GM15510 (cell line): Measurements from ENCODE around the gene SNX7.

Experiments used
- POLR2A ChIP-seq: IDR thresholded peaks from 3 replicates; pipeline ENCODE4 v1.6.1; 2011; ENCODE audit warnings: borderline replicate concordance; ENCODE audit not compliant: insufficient read length; ENCODE audit errors: extremely low read depth

SNX7 gene

DNA sequence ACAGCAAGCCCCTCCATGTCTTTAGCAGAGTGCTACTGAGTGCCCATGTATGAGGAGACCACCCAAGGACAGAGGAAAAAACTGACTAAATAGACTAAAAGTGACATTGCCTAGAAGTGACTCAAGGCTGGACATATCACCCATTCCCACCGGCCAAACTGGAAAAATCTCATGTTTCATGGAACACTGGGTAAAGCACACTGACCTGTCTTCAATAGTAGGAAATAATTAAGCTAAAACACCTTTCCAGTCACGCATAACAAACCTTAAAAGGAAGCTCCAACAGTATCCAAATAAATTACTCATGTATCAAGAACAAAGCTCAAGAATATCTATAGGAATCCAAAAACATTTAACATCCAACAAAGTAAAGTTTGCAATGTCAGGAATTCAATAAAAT lies 120.4 kb downstream of the SNX7 start:
- no peak for TF ChIP-seq POLR2A

DNA sequence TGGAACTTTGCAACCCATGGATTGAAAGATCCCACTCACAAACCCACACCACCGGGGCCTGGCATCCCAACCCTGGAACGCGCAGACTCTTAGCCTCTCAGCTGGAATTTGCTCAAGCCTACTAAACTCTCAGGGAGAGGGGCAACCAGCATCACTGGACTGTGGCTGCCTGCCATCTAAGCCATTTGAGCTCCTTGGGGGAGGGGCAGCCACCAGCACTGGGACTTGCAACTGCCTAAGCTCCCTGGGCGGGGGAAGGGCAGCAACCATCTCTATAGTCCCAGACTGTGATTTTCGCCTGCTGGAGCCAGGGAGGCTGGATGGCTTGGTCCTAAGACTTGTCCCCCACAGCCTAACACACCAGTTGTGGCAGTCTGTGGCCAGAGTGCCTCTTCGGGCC lies 122.3 kb downstream of the SNX7 start:
- no peak for TF ChIP-seq POLR2A

DNA sequence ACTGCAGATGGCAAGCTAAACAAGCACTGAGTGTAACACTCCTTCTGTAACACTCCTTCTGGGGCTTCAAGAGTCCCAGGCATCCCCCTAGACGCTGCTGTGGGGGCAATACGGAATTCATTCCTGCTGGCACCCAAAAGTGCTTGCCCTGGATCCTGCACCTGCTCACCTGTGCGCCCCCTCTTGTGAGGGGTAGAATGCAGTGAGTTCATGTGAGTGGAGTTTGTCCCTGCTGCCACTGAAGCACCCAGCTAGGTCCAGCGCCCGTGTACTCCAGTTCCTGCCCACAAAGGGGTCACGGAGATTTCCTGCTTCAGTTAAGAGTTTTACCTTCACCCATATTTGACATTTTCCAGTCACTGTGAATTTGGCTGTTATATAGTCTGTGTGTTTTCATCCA lies 130.0 kb downstream of the SNX7 start:
- no peak for TF ChIP-seq POLR2A

DNA sequence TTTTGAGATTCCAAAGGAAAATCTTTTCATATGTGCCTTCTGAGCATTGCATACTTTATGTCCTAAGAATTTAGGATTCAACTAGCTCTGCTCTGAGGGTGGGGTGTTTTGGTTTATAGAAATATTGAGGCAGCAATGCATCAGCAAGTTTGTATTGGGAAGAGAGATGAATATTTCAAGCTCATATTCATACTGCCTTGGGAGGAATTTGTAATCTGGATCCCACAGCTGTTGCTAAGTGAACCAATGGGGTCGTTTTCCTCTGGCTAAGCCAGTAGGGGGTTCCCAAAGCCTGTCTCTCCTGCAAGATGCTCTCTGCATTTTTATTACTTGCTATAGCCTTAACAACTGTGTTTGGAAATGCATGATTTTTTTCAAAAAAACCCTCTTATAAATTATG lies 130.6 kb downstream of the SNX7 start:
- TF ChIP-seq POLR2A: no peak

DNA sequence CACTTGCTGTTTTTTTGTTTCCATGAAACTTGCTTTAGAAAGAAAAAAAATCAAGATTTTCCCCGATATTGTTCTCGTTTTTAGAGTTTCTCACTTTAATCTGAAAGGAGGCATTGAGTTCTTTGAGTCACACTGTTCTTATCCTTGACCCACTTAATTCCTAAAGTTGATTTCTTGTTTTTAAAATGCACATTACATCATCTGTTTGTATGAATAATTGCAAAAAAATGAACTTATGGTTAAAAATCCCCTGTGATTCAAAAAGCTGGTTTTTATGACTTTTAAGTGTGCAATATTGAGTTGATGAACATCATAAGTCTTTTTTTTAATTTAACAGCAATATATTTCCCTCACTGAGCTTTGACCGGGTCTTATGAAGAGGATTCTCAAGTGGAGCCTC lies 131.6 kb downstream of the SNX7 start:
- TF ChIP-seq POLR2A: no peak

DNA sequence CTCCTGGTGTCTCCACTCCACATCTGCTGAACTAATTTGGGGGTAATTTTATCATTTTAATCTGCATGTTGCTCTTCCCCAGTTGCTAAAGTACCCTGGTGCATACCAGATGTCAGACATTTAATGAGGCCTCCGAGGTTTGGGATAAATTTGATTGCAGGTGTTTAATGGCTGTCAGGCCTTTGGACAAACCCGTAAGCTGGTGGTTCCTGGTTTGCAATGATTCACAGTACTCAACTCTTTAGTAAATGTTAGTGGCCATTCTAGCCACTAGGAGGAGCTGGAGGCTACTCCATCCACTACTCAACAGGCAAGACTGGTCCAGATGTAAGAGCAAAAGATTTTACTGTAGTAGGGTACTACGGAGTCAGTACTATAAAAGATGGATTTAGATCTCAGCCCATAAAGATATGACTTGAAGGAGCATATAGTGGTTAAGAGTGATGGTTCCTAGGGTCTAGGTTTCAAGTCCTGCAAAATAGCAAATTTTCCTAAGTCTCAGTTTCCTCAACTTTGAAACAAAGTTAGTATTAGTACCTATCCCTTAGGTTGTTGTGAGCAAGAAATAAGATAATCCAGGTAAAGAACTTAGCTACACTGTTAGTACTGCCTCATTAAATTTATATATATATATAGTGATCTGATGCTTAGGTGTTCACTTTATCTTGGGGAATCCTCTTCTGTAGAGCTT lies 132.8 kb downstream of the SNX7 start:
- no peak for TF ChIP-seq POLR2A

DNA sequence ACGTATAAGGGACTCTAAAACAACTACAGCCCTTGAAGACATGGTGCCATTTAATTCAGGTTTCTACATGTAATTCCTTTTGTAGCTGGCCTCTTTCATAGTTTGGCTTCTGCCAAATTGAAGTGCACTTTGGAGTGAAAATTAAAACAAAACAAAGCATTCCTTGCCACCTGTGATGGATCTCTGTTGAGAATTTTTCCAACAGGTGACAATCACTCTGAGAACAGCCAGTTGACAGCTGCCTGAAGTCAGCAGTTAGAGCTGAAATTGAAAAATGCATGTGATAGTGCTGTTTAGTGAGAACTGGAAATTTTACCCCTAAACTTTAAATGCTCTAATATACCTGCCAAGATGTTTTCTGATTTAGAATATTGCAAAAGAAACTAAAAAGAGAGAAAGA lies 134.5 kb downstream of the SNX7 start:
- no peak for TF ChIP-seq POLR2A

DNA sequence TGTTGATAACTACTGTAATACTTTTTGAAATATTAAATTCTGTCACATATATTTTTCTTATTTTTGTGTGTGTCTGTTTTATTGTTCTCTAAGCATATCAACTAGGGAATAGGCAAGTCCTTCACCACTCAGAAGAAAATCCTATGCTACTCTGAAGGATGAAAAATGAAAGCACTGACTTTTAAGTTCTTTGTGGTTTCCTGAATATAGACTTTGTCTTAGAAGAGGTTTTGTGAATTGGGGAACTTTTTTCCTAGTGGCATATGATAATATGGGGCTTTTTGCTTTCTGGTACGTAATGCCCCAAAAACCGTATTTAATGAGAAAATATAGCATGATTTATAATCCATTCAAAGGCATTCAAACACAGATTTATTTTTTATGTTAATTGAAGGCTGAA lies 136.0 kb downstream of the SNX7 start:
- TF ChIP-seq POLR2A: no peak
